SK-N-MC (cell line): ENCODE results near the gene BAX.

ENCODE experiments used
- EZH2 ChIP-seq: fragments of 200-600 bp; sonication (generic); IDR thresholded peaks from one replicate; pipeline ENCODE4 v1.6.1; 2017; ENCODE audit warnings: antibody characterized with exemption
- FOXP2 ChIP-seq: optimal IDR thresholded peaks from 2 replicates; pipeline ENCODE3; 2011; ENCODE audit warnings: mild to moderate bottlenecking, moderate library complexity; ENCODE audit not compliant: insufficient read depth; ENCODE audit errors: extremely low read length, control extremely low read depth
- POLR2AphosphoS5 ChIP-seq: IDR thresholded peaks from 2 replicates; pipeline ENCODE4 v1.6.1; 2012; ENCODE audit warnings: mild to moderate bottlenecking, low read depth, low read length, borderline replicate concordance

- no peak for TF ChIP-seq EZH2
- TF ChIP-seq POLR2AphosphoS5 = no peak
- TF ChIP-seq FOXP2 = no peak
Measured at GRCh38 chr19:48940902-48941301, 13.8 kb upstream of the BAX start.
